Measurements from ENCODE around the gene NPIPA7.
"Not testable (repeated sequence)": the region's sequence is repeated elsewhere in the genome, so short reads cannot be mapped to it uniquely, and the experiment has no call there.

Gene NPIPA7

DNA sequence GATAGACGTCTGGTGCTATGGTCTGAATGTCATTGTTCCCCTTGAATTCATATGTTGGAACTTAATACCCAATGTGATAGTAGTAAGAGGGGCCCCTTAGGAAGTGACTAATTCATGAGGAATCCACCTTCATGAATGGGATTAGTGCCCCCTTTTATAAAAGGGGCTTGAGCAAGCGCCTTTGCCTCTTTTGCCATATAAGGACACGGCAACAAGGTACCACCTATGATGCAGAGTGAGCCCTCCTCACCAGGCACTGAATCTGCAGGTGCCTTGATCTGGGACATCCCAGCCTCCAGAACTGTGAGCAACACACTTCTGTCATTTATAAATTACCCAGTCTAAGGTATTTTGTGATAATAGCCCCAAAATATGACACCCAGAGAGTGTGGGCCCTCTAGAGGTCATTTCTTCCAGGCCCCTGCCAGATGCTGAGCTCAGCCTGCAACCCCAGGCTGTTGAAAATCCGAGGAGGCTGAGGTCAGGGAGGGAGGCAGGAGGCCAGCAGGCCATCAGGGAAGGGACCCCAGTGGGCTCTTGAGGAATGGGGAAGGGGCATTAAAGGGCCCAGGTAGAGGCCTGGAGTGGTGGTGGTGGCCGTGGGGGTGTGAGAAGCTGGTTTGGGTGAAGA lies 39.1 kb downstream of the NPIPA7 start:
- DNase-seq (ENCODE audit: low read depth in 4 of 4, low spot score in 1 of 4), result not testable (repeated sequence)

DNA sequence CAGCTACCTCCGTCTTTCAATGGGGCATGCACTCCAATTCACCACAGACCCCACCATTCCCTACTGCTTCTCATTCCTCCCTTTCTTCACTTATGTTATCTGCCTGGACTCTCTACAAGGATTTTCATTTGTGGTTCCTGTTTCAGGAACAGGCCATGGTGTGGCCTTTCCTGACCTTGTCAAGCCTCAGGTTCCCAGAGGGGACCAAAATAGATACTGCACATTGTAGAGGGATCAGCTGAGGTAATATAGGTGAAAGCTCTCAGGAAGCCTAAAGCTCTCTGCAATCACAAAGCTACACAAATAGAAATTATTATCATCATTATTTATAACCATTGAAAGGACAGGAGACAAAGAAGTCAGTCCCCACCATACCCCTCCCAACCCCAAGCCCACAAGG lies 41.6 kb downstream of the NPIPA7 start:
- DNase-seq (ENCODE audit: low read depth in 4 of 4, low spot score in 1 of 4), result not testable (repeated sequence)

- DNase-seq (ENCODE audit: low read depth in 4 of 4, low spot score in 1 of 4), result not testable (repeated sequence)
Measured at GRCh38 chr16:16425146-16425545, 46.2 kb downstream of the NPIPA7 start.

GRCh38 chr16:16431135-16431534 lies 52.2 kb downstream of the NPIPA7 start:
- DNase-seq (ENCODE audit: low read depth in 4 of 4, low spot score in 1 of 4), result not testable (repeated sequence)

GRCh38 chr16:16434711-16435110 lies 55.8 kb downstream of the NPIPA7 start:
- DNase-seq (ENCODE audit: low read depth in 4 of 4, low spot score in 1 of 4), result not testable (repeated sequence)

- not testable (repeated sequence) for DNase-seq (ENCODE audit: low read depth in 4 of 4, low spot score in 1 of 4)
Measured at GRCh38 chr16:16441401-16441800, 62.5 kb downstream of the NPIPA7 start.
